ENCODE measurements around the gene TTC16. TPM values are rescaled to one million over a fixed set of nuclear protein-coding genes. Genes with fewer than 3 reads are reported as not detected.

TTC16 gene
- total and polyA plus RNA-seq, 2 donors (not counting 1 experiment from before 2014, with no cell fraction given) = 0.25 TPM; not detected in 1

DNA sequence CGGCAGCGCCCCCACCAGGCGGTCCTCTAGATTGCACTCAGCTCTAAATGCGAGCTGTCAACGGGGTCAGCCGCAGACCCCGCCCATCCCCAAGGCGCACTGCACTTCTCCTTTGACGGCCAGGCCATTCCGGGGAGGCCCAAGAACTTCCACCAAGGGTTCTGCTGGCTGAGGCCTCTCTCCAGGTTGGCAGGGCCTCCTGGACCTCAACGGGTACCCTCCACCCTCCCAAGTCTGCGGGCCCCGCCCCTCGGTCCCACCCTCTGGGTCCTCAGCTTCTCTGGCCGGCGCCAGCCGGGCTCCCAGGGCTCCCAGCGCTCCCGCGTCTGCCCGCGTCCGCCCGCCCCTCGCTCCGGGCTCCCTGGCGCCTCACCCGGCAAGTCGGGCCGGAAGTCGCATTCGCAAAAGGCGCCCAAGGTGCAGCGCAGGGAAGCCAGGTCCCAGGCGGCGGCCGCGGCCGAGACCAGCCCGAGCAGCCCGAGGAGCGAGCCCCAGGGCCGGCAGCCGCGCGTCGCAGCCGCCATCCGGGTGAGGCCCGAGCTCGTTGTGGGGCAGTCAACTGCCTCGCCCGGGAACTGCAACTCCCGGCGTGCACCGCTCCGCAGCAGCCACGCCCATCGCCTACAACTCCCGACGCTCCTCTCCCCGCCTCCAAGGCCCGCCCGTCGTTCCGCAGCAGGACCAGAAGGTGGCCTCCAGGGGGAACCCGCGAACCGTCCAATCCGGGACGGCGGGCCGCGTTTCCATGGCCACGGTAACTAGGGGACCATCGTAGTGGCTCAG is 19.1 kb downstream of the TTC16 start, which contains the start of gene TOR2A:
Gene TOR2A, minus strand, starts transcription at position 548 of the 783 bp plus-strand sequence. Its CDS starts 24 bp downstream, at position 524.
- H2AFZ ChIP-seq (ENCODE audit: insufficient read depth, low read depth, low read length, poor library complexity, severe bottlenecking) = peak within 1 kb of the TSS; percentile 86
- no peak for TF ChIP-seq EZH2 (IDR thresholded peaks at IDR 0.05; ENCODE audit: borderline replicate concordance, insufficient read depth, low read depth, low read length, poor library complexity, severe bottlenecking)
- TF ChIP-seq, protein P1, sequence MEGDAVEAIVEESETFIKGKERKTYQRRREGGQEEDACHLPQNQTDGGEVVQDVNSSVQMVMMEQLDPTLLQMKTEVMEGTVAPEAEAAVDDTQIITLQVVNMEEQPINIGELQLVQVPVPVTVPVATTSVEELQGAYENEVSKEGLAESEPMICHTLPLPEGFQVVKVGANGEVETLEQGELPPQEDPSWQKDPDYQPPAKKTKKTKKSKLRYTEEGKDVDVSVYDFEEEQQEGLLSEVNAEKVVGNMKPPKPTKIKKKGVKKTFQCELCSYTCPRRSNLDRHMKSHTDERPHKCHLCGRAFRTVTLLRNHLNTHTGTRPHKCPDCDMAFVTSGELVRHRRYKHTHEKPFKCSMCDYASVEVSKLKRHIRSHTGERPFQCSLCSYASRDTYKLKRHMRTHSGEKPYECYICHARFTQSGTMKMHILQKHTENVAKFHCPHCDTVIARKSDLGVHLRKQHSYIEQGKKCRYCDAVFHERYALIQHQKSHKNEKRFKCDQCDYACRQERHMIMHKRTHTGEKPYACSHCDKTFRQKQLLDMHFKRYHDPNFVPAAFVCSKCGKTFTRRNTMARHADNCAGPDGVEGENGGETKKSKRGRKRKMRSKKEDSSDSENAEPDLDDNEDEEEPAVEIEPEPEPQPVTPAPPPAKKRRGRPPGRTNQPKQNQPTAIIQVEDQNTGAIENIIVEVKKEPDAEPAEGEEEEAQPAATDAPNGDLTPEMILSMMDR (IDR thresholded peaks at IDR 0.05) = peak; percentile 49
- POLR2A ChIA-PET = interaction anchor here (0.8 to 2.6 kb wide), 11 partner anchors 19 to 284 kb away, joined by 3 to 39 read pairs (median 9); partner anchors contain the start of genes CDK9, LRSAM1, PTRH1 and RPL12

More for the DNA sequence above, 19.1 kb downstream of the TTC16 start, which contains the start of gene TOR2A:
- H3K4me1 ChIP-seq (ENCODE audit: control insufficient read depth in 2 of 2, insufficient read depth in 2 of 2, low read length in 2 of 2) = peaks cover 11 to 16% of the 10 kb centered on the region in 2 donors
- Mint-ChIP-seq H3K4me1 (peaks cover 16% of the 10 kb centered on the region), H3K4me3 (peak within 1 kb of the TSS; percentile 85), H3K27ac (peak within 1 kb of the TSS; percentile 88), H3K9me3 (ENCODE audit: insufficient read depth) (no peaks in the 10 kb centered on the region), H3K27me3 (no peaks in the 10 kb centered on the region)
- CTCF ChIA-PET = interaction anchor here (0.5 to 4.3 kb wide), 64 partner anchors 9 to 915 kb away, joined by 3 to 109 read pairs (median 5); partner anchors contain the start of genes CDK9, CFAP157, ENG and FPGS
- H3K4me3 ChIP-seq (ENCODE audit: control extremely low read depth in 1 of 5, extremely low read depth in 1 of 5, insufficient read depth in 1 of 5, low read depth in 2 of 5, low read length in 4 of 5) = peak within 1 kb of the TSS in 4 of 5 experiments; percentile 45 to 76 (median 64)
- H3K27me3 ChIP-seq (replicated peaks in 1 of 4; ENCODE audit: control extremely low read depth in 1 of 4, control insufficient read depth in 3 of 4, insufficient read depth in 4 of 4, low read length in 3 of 4) = no peaks in the 10 kb centered on the region
- H3K4me2 ChIP-seq (replicated peaks; ENCODE audit: low read depth, low read length, poor library complexity, severe bottlenecking) = peak within 1 kb of the TSS; percentile 89
- H3K79me2 ChIP-seq (ENCODE audit: control insufficient read depth, insufficient read depth, low read length) = peaks cover 5% of the 10 kb centered on the region
- under 1% methylated on average over 76 of the region's 76 CpGs for WGBS (ENCODE audit: insufficient coverage)
- peaks cover 0 to 34% of the 10 kb centered on the region in 2 experiments for H3K36me3 ChIP-seq (replicated peaks in 1 of 2; ENCODE audit: control extremely low read depth in 1 of 2, control insufficient read depth in 1 of 2, extremely low read depth in 1 of 2, insufficient read depth in 2 of 2, low read length in 1 of 2)
- peak within 1 kb of the TSS; percentile 80 to 96 for H3K27ac ChIP-seq (ENCODE audit: low read length in 2 of 2)
- peaks cover 5% of the 10 kb centered on the region for H4K20me1 ChIP-seq (ENCODE audit: control insufficient read depth, insufficient read depth, low read length, poor library complexity, severe bottlenecking)
- DNase-seq (peak; percentile 99), ATAC-seq (ENCODE audit: low read depth) (peak; percentile 92)
- H3K9ac ChIP-seq (ENCODE audit: low read length) = peak within 1 kb of the TSS; percentile 74
- no peaks in the 10 kb centered on the region for H3K9me3 ChIP-seq (ENCODE audit: control extremely low read depth in 1 of 3, control insufficient read depth in 2 of 3, insufficient read depth in 1 of 3, low read length in 2 of 3)
- intact Hi-C loops (cut with micrococcal nuclease) = loop anchor here (1.0 kb wide), 11 partner anchors 20 to 202 kb away; partner anchors contain the start of genes DPM2, FPGS, PTRH1 and ST6GALNAC4
